Esophagus muscularis mucosa (tissue), 3 donors: ENCODE data around the gene ARHGEF40.

Experiments
- CTCF ChIP-seq, 3 experiments: fragments of 200-600 bp in 2 of 3; fragments of 450-650 bp in 1 of 3; sonication (generic) in 2 of 3; IDR thresholded peaks; one replicate each; pipeline ENCODE4 v1.5.1; 2017 to 2019; ENCODE audit warnings: antibody characterized with exemption in 3 of 3, mild to moderate bottlenecking in 2 of 3, moderate library complexity in 1 of 3
- POLR2A ChIP-seq: fragments of 450-650 bp; IDR thresholded peaks from one replicate; pipeline ENCODE4 v1.6.1; 2017; ENCODE audit warnings: antibody characterized with exemption, moderate library complexity, mild to moderate bottlenecking, low read depth
- POLR2AphosphoS5 ChIP-seq, 2 donors: sonication (generic); formaldehyde crosslinking; IDR thresholded peaks; one replicate each; pipeline ENCODE4 v1.6.1; 2017; ENCODE audit warnings: antibody characterized with exemption in 2 of 2

DNA sequence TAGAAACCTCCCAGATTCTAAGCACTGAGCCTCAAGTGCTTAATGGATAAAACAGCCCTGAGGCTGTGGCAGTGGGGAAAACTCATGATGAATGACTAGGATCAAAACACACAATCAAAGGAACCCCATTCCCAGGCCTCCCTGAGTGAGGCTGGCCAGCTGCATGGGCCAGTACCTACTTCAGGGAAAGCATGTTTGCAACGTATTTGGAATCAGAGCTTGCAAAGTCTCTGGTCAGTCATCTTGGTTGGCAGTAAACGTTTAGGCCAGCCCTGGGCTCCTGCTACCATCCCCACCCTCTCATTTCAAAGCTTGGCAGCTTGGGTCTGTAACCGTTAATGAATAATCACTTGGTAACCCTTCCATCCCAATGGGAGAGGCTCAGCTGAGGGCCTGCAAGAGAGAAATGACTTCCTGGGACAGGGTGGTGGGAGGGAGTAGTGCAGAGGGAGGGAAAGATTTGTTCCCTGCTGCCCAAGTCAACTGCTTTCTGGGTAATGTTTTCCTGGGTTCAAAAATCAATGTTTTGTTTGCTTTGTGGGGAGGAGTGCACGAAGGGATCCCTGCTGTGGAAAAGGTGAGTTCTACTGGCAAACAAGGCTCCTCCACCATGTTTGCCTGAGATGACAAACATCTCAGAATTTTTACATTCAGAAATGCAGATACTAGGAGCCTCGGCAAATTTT is 14.5 kb upstream of the ARHGEF40 start:
- TF ChIP-seq POLR2AphosphoS5 (IDR thresholded peaks at IDR 0.05) (no peak), CTCF (IDR thresholded peaks at IDR 0.05) (no peak), POLR2A (no peak)
